Choroid plexus epithelial cell (primary cell): ENCODE results near the gene BORCS5.

Experiments
- DNase-seq: peaks from one replicate; pipeline ENCODE4 v3.0.0-alpha.2; 2010; ENCODE audit warnings: low read depth
- H3K4me3 ChIP-seq: 2 replicates; pipeline ENCODE4 v1.5.1; 2011; ENCODE audit warnings: low read depth, mild to moderate bottlenecking, control low read depth, low read length, moderate library complexity
- TF ChIP-seq, protein P1 (sequence below): conservative IDR thresholded peaks from 2 replicates; pipeline ENCODE4 v1.5.1; 2011; ENCODE audit warnings: low read depth, mild to moderate bottlenecking, control low read depth, inconsistent platforms, low read length, moderate library complexity

The BORCS5 gene

DNA sequence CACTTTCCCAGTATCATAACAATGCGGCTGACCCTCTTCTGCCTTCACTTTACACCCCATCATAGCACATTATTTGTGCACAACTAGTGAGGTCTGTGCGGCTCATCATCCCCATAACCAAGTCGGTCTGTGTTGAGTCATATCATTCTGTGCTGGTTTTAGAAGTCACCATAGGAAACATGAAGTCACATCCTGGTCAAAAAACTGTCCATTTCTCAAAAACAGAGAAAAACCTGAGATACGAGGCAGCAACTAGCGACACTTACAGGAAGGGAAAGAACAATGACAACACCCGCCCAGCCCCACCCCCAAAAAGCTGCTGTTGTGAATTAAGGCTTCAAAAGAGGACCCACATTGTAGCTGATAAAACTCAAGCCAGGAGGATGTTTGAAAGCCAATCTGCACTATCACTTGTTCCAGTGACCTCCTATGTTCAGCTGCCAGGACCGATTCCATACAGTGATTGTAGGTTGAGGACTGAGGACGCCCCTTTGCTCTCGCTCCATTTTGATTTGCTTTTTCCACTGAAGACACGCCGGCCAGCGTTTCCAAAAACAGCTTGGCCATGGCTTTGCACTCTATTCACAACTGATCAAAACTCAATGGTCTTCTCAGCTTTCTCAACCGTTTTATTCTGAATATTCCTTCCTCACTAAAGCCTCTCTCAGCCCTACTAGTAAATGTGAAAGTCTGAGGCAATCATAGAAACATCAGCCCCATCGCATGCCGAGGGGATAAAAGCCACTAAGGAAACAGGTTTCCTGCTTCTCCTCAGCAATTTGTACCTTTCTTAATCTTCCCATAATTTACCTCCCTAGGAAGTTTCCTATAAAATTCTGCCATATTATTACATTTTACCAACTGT lies 118.3 kb downstream of the BORCS5 start:
- H3K4me3 ChIP-seq: no peak overlapping the region
- TF ChIP-seq, protein P1, sequence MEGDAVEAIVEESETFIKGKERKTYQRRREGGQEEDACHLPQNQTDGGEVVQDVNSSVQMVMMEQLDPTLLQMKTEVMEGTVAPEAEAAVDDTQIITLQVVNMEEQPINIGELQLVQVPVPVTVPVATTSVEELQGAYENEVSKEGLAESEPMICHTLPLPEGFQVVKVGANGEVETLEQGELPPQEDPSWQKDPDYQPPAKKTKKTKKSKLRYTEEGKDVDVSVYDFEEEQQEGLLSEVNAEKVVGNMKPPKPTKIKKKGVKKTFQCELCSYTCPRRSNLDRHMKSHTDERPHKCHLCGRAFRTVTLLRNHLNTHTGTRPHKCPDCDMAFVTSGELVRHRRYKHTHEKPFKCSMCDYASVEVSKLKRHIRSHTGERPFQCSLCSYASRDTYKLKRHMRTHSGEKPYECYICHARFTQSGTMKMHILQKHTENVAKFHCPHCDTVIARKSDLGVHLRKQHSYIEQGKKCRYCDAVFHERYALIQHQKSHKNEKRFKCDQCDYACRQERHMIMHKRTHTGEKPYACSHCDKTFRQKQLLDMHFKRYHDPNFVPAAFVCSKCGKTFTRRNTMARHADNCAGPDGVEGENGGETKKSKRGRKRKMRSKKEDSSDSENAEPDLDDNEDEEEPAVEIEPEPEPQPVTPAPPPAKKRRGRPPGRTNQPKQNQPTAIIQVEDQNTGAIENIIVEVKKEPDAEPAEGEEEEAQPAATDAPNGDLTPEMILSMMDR: no peak
- peak; percentile 17 for DNase-seq

DNA sequence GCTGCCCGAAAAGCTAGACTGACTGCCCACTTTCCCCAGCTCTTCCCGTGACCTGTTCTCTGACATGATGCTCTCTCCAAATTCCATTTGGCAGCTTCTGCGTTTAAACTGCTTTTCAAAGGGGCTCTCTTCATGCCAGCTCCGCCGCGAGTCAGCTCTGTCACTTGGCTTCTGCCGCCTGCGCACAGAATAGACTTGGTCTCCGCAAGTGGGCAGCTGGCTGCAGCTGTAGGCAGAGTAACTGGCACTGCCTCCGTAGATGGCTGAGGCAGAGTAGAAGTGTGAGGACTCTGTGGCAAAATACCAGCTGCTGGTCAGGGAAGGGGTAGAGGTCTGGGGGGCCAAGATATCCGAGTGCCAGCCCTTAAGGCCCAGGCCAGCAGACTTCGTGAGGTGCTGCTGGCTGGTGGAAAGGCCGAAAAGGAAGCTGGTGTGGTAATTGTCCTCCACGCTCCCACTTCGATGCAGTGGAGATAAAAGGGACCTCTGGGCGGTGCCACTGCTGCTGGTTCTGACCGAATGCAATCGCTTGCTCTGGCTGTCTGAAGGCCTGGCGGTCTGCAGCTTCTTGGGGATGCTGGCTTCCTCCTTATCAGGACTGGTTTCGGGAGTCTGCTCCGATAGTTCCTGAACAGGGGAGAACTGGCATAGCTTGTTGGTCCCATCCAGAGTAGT lies 120.1 kb downstream of the BORCS5 start:
- TF ChIP-seq, protein P1: no peak
- DNase-seq: no peak
- H3K4me3 ChIP-seq: no peak overlapping the region

DNA sequence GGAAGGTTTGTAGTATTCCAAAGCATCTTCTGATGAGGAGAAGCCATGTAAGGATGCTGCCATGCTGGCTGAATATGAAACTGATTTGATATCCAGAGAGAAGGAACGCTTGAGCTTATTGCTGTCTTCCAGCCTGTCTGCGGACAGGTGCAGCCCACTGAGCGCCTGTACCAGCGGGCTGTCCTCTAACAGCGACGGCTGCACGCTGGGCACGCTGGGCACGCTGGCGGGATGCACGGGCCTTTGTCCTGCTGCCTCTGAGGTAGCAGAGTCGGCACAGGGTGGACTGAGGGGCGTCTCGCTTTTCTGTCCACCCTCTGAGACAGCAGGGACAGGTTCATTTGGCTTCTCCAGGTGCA lies 120.6 kb downstream of the BORCS5 start:
- TF ChIP-seq, protein P1: no peak
- no peak for DNase-seq
- H3K4me3 ChIP-seq: no peak overlapping the region

DNA sequence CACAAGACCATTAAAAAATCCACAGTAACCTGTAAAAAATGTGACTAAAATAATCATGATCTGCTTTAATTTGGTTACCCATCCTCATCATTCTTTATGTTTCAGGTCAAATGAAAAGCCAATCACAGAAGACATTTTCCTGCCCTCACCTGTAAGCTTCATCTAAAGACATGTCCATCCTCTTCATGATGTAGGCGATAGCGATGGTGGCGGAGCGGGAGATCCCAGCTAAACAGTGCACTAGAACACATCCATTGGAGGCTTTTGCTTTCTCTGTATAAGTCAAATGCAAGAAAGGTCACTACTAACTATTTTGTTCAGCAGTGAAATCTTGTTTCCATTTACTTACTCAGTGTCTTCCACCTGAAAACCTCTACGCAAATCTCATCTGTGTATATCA lies 123.2 kb downstream of the BORCS5 start:
- TF ChIP-seq, protein P1: no peak
- no peak for DNase-seq
- no peak overlapping the region for H3K4me3 ChIP-seq

DNA sequence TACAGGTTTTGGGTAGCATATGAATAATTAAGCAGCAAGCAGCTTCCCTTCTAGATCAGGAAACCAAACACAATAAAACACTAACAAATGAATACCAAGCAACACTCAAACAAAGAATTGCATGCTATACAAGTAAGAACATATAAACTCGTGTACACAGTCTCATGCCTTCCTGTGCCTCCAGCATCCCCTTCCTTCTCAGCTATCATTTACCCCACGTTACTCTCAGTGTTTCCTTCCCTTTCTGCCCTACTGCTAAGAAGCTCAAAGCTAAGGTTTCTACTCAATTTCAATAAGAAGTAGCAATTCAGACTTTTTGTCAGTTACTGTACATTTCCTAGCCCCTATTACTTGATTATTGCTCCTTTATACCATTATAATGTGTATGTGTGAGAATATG lies 124.8 kb downstream of the BORCS5 start:
- H3K4me3 ChIP-seq: no peak overlapping the region
- TF ChIP-seq, protein P1: no peak
- DNase-seq: no peak

DNA sequence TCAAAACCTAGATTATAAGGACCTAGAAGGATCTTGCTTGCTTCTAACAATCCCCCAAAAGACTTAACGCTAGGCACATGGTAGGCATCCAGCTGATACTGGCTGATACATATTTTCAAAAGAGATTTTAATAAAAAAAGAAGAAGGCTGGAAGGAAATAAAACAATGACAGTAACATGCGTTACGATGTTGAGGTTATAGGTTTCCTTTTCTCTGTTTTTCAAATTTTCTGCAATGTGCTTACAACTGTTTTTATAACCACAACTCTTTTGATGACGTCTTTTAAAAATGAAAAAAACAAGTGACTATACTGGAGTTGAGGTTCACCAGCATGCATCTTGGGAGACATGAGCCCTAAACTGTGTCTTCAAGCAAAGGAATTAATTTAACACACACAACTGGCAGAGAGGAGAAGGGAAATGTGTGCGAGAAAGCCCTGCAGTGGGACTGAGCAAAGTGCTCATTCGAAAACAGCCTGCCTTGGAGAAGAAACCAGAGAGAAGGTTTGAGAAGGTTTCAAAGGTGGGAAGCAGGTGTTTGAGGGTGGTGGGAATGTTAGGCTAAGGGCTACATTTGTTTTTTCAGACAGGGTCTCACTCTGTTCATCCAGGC lies 125.4 kb downstream of the BORCS5 start:
- TF ChIP-seq, protein P1: no peak
- DNase-seq: no peak
- H3K4me3 ChIP-seq: no peak overlapping the region
